Measurements from ENCODE around the gene KLF8.
"Not testable (repeated sequence)": the region's sequence is repeated elsewhere in the genome, so short reads cannot be mapped to it uniquely, and the experiment has no call there.

The KLF8 gene

DNA sequence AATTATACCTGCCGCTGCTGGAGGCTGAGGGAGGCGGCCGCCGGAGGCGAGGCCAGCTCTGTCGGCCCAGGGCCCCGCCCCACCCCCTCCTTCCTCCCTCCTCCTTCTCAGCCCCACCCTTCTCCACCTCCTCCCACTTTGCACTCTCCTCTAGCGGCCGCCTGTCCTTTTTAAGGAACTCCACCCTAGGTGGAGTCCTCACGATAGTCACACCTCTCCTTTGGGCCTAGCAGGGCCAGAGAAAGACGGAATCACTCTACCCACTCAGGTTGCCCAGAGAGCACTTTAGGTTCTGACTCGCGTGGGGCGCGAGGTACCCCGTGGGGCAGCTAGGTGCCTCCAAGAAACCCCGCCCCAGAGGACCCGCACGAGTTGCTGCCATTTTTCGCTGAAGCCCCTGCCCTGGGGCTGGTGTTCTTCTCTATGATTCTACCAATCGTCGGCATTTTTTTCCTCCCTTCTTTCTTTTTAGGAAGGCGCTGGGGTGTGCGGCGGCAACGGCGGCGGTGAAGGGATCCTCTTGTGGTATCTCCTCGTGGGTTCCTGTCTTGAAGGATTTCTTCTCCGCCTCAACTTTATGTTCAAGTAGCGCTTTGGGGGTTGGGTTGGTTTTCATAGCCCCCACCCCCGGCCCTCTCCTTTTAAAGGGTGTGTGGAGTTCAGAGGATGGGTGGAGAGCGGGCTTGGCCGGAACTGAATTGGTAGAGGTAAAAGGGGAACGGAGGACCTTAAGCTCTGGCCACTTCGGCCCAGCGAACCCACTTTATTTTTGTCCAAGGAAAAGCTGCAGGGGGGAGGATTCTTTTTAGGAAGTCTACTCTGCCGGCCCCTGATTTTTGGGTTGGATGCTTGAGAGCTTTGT lies at the start of gene KLF8:
Gene KLF8, plus strand, starts transcription at position 136 of the 862 bp plus-strand sequence. CDS start 979 bp downstream, outside the sequence.
- no peak for DNase-seq (ENCODE audit: low spot score)

DNA sequence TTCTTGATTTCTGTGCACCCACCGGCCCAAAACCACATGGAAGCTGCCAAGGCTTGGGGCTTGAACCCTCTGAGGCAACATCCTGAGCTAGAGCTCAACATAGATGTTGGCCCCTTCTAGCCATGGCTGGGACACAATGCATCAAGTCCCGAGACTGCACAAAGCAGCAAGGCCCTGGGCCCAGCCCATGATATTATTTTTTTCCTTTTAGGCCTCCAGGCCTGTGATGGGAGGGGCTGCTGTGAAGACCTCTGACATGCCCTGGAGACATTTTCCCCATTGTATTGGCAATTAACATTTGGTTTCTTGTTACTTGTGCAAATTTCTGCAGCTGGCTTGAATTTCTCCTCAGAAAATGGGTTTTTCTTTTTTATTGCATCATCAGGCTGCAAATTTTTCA lies 25.2 kb upstream of the KLF8 start:
- DNase-seq (ENCODE audit: low spot score), result not testable (repeated sequence)

DNA sequence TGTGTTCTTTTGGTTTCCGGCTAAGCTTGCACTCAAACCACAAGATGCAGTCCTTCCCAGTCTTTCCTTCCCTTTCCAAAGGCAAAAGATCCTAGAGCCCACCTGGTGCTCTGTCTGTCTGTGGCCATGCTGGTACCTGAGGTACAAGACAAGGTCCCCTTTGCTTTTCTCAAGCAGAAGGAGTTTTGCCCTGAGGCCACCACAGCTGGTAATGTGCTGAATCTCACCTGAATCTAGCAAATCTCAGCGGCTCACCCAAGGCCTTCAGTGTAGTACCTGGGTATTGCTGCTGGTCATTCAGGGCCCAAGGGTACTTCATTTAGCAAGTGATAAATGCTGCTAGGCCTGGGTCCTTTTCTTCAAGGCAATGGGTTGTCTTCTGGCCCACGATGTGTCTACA lies 20.5 kb upstream of the KLF8 start:
- DNase-seq (ENCODE audit: low spot score), result no peak

DNA sequence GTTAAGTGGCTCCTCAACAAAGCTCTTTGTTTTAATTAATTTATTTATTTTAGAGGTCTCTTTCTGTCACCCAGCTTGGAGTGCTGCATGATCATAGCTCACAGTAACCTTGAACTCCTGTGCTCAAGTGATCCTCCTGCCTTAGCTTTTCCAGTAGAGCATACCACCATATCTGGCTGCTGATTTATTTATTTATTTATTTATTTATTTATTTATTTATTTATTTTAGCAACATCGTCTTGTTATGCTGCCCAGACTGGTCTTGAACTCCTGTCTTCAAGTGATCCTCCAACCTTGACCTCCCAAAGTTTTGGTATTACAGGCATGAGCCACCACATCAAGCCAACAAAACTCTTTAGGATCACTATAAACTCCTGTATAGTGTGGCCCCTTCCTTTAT lies 15.8 kb upstream of the KLF8 start:
- DNase-seq (ENCODE audit: low spot score), result no peak

DNA sequence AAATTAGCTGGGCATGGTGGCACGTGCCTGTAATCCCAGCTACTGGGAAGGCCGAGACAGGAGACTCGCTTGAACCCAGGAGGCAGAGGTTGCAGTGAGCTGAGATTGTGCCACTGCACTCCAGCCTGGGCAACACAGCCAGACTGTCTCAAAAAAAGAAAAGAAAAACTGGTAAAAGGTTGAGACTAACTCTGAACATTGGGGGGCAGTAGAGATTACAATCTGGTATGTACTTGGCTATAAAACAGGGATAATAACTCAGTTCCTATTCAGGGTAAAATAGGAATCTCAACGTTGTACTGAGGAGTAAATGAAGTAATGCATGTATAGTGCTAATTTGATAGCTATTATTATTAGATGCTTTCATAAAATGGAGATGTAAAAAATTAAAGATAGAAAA lies 12.5 kb upstream of the KLF8 start:
- no peak for DNase-seq (ENCODE audit: low spot score)

DNA sequence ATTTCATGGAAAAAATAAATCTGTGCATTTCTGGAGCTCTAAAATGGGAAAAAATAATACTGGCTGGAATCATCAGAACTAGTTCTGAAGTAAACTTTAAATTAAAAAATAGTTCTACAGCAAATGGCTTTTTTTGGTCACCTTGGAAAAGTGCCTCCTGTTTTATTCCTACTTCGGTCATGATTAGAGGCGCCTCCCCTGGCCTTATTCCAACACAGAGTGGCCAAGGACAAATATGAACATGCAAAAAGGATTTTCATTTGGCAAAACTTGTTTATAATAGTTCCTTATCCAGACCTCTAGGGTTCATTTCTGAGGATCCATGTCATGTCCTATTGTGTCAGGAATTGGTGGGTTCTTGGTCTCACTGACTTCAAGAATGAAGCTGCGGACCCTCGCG lies 11.1 kb upstream of the KLF8 start:
- no peak for DNase-seq (ENCODE audit: low spot score)

DNA sequence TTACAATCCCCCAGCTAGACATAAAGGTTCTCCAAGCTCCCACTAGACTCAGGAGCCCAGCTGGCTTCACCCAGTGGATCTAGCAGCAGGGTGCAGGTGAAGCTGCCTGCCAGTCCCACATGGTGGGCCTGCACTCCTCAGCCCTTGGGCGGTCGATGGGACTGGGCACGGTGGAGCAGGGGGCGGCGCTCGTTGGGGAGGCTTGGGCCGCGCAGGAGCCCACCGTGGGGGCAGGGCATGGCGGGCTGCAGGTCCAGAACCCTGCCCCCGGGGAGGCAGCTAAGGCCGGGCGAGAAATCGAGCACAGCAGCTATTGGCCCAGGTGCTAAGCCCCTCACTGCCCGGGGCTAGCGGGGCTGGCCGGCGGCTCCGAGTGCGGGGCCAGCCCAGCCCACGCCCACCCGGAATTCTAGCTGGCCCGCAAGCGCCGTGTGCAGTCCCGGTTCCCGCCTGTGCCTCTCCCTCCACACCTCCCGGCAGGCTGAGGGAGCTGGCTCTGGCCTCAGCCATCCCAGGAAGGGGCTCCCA lies 9.6 kb upstream of the KLF8 start:
- DNase-seq (ENCODE audit: low spot score), result no peak

DNA sequence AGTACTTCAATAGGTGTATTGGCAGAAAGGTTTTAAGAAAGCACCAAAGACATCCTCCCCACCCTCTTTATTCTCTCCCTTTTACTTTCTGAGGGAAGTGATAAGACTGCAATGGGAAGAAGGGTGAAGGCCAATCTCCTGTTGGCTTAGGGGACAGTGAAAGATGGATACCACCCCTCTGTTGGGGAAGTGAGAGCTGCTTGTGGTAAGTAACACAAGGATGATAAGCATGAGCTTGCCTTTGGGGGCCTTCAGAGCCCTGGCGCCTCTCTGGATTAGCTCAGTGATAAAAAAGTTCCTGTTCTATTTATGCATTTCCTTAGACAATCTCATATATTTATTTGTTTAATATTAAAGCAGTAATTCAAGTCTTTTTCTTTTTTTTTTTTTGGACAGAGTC lies 5.2 kb upstream of the KLF8 start:
- DNase-seq (ENCODE audit: low spot score), result no peak

DNA sequence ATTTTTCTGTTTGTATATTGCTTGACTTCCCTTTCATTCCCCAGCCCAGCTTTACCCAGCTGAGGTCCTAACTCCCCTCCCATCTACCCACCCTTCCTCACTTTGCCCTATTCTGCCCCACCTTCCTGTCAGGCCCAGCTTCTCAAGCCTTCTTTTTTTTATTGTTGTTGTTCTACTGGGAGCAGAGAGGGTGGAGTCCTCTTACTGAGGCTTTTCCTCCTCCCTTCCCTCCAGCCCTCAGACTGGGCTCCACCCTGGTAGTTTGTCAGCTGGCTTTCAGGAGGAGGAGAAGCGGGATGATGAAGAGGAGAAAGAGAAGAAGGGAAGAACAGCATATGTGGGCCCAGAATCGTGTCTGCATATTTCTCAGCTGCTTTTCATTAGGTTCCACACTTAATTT lies 3.2 kb upstream of the KLF8 start:
- no peak for DNase-seq (ENCODE audit: low spot score)

DNA sequence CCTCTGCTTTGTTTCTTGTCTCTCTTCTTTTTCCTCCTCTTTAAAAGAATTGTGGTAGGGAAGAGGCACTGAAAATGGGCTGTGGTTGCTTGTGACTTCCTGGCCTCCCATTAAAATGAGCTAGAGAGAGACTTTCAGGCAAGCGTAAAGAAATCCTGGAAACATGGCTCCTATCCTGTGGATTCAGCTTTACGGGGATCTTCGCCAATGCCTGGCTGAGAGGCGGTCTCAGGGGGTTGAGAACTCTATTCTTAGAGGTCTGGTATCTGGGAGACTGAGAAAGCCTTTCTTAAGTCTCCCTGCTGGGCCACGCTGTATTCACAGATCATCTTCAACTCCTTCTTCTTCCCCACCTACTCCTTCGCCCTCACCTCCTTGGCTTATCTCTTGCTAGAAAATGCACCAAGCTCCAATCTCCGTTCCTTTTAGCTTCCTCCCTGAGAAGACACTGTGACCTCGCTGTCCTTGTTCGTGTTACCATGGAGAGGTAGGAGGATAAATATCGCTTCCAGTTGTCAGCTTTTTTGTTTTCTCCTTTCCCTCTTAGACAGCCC lies 542 bp upstream of the KLF8 start:
- DNase-seq (ENCODE audit: low spot score), result no peak

DNA sequence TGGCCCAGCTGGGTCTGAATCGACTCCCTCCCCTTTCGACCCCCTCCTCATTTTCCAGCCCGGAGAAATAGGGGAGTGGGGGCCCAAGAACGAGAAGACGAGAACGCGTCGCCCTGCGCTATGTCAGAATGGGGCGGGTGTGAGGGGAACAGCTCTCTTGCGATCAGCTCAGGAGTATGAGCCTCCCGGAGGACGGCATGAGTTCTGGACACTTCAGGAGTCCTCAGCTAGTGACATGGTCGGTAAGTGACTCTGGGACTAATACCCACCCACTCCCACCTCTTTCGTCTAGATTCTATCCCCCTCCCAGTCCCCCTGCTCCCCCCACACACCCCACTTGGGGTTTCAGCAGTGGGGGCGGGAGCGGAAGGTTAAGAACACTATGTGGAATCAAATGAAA lies 944 bp downstream of the KLF8 start:
- DNase-seq (ENCODE audit: low spot score), result no peak

DNA sequence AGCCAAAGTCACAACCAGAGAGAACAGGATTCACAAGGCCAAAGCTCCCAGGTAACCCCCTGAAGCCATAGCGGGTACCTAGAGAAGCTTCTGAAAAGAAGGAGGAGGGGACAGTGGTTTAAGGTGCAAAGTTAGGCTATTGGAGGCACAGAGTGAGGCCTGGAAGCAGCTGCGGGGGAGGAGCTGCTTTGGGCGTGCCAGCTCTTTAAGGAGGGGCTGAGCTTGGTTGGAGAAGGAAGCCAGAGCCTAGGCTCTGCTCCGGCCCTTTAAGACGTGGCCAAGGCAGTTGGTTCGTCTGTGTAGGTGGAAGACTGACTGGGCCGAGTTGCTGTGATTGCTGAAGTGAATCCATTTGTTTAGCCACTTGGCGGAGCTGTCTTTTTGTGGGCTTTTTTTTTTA lies 1.5 kb downstream of the KLF8 start:
- peak; percentile 4 for DNase-seq (ENCODE audit: low spot score)

DNA sequence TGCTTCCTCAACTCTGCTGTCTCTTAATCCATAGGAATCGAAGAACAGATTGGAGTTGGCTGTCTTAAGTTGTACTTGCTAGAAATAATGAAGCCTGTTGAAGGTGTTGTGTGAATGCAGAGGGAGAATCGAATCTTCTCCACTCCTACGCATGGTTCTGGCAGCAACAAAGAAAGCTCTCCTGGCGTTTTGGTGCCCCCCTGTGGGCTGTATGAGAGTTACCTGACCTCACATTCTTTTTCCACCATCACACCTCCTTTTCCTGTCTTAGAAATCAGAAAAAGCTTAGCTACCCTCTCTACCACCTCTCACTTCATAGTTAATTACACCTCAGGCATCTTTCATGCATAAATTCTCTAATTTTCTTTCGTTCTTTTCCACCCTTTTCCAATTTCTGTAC lies 16.3 kb downstream of the KLF8 start:
- peak; percentile 30 for DNase-seq (ENCODE audit: low spot score)

DNA sequence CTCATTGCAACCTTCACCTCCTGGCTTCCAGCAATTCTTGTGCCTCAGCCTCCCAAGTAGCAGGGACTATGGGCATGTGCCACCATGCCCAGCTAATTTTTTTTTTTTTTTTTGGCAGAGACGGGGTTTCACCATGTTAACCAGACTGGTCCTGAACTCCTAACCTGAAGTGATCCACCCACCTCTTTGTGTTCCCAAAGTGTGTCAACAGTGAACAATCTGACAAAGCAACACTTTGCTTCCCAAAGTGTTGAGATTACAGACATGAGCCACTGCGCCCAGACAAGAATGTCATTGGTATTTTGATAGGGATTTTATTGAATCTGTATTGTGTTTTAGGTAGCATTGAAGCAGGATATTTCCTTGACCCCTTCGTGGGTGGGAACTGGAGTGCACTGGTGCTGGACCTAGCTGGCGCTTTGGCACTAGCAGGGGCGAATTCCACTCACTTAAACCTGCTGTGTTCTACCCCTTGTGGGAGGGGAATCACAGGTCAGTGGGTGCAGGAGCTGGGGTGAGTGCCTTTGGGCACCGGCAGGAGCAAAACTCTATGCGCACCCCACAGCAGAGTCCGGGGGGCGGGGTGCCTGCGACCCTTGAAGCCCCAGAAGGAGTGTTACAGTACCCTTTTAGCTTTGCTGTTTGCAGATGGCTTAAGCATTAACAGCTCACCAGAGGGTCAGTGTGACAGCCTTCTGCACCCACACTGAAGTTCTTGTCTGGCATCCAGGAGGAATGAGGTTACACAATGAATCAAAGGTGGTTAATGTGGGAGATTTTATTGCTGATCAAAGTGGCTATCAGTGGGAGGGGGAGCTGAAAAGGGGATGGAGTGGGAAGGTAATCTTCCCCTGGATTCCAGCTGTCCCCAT lies 21.9 kb downstream of the KLF8 start:
- no peak for DNase-seq (ENCODE audit: low spot score)

DNA sequence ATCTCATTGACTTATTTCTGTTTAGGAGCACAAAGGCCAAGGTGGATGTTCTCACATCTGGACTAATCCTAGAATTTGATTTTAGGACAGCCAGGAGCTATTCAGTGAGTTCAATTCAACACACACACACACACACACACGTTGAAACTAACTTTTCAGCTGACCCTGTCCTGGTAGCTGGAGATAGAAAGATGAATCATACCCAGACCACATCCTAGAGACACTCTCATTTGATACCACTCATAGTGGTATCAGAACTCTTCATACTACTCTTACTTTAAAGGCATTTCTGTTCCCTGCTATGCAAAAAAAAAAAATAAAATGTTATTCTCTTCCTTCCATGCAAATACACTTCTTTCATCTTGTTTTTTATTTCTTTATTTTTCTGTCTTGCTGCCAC lies 36.7 kb downstream of the KLF8 start:
- DNase-seq (ENCODE audit: low spot score), result no peak

DNA sequence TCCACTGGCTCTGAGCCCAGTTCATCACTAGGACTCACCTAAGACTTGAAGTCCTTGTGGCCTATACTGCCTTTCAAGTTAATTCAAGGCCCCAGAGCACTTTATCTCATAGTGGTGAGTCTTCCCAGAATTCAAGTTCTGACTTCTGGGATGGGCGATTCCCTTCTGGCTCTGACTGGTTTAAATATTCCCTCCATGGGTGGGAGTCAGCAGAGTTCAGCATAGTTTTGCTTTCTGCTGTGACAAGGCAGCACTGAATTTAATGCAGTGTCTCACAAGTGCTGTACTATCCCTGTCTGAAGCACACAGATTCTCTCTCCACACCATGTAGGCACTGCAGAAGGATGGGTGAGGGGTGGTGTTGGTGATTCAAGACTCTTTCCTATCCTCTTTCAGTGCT lies 46.5 kb downstream of the KLF8 start:
- DNase-seq (ENCODE audit: low spot score), result no peak

DNA sequence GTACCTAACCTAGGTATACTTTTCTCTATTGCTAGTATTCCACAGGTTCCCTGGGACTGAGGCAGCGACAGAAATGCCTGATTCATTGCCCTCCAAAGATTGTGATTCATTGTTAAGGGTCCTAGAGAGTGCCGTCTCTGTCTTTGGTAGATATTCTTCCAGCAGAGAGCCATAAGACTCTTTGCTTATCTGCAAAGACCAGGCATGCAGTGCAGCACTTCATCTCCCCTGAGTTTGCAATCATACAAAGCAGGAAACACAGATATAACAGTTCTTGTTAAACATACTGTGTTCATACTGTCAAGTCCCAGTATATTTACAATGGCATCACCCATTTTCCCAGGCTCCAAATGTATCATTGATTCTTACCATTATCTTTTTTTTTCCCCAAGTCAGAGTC lies 47.7 kb downstream of the KLF8 start:
- no peak for DNase-seq (ENCODE audit: low spot score)

DNA sequence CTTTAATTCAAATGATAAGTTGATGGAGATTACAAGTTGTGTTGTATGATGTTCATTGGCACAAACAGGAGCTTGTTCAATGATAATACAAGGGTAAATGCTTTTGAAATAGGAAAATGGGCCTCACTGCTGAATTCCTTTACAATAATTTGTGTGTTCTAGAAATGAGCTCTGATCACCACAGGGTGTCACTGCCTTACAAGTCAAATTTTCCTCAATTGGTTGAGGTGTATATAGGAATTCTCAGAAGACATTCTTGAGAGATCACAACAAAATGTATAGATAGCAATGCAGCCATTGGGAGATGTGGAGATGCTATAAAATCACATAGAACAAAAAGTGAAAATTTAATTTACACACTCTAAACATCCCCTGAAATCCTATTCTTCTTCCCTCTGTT lies 49.6 kb downstream of the KLF8 start:
- peak; percentile 34 for DNase-seq (ENCODE audit: low spot score)

DNA sequence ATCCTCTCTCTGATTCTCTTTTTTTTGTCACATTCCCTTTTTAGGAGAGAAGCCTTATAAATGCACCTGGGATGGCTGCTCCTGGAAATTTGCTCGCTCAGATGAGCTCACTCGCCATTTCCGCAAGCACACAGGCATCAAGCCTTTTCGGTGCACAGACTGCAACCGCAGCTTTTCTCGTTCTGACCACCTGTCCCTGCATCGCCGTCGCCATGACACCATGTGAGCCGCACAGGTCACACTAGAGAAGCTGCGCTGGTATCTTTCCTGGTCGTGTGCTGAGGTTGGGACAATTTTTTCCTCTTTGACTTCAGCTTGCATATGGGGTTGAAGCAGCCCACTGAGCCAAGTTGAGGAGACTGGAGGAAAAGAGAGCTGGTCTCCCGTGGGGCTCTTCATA lies 52.1 kb downstream of the KLF8 start:
- no peak for DNase-seq (ENCODE audit: low spot score)

DNA sequence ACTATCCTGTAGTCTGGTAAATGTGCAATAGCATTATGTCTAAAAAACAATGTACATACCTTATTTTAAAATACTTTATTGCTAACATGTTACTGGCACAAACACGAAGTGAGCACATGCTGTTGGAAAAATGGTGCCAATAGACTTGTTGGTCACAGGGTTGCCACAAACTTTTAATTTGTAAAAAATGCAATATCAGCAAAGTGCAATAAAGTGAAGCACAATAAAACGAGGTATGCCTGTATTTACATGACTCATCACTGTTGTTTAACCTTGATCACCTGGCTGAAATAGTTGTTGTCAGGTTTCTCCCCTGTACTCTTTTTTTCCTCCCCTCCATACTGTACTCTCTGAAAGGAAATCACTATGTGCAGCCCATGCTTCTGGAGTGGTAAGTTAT lies 56.5 kb downstream of the KLF8 start:
- DNase-seq (ENCODE audit: low spot score), result no peak

DNA sequence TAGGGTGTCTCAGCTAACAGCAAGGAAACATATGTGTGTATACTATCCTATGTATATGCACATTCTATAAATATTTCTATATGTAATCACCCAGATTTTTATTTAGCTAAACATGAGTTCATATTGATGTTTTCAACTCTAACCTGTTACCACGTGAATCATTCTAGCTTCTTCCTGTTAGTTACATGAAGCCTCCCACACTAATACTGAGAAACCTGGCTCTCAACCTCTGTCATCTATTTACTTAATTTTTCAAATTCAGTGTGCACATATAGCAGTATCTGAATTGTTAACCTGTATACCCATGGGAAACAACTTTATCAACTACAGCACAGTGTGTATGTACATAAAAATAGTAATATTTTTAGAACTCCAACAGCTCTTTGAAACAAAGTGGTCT lies 57.3 kb downstream of the KLF8 start:
- DNase-seq (ENCODE audit: low spot score), result no peak

DNA sequence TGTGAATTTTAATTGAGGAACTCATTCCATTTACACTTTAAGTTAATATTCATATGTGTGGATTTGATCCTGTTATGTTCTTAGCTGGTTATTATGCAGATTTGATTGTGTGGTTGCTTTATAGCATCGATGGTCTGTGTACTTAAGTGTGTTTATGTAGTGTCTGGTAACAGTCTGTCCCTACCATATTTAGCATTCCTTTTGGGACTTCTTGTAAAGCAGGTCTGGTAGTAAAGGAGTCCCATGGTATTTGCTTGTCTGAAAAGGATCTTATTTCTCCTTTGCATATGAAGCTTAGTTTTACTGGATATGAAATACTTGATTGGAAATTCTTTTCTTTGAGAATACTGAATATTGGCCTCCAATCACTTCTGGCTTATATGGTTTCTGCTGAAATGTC lies 76.6 kb downstream of the KLF8 start:
- DNase-seq (ENCODE audit: low spot score), result no peak

DNA sequence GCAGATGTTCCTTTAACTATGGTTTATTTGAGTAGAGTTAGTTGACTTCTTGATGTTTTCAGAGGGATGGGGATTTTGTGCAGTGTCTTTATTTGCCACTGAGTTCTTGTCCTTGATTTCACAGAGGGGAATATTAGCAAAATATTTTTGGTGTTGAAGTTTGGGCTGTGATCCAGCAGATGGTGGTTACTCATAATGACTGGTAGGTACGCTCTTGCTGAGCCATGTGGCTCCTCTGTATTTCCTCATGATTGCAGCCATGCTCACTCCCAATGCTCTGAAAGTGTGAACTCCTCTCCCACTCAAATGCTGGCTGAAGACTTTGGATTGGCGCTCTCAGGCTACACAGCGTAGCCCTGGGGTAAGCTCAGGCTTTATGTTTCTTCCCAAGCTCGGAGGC lies 77.7 kb downstream of the KLF8 start:
- DNase-seq (ENCODE audit: low spot score), result no peak
